KOPT-K1 (cell line): ENCODE results near the gene SGMS1.
"Not testable (repeated sequence)": the region's sequence is repeated elsewhere in the genome, so short reads cannot be mapped to it uniquely, and the experiment has no call there.

Experiments
- H3K27ac ChIP-seq: fragments of 200-600 bp; sonication (generic); 2 replicates; pipeline ENCODE4 v1.5.1; 2016; ENCODE audit warnings: antibody characterized with exemption, mild to moderate bottlenecking, low read depth, low read length; ENCODE audit not compliant: poor library complexity, severe bottlenecking
- H3K36me3 ChIP-seq: fragments of 200-600 bp; sonication (generic); 2 replicates; pipeline ENCODE4 v1.5.1; 2017; ENCODE audit warnings: antibody characterized with exemption, mild to moderate bottlenecking, low read length, moderate library complexity; ENCODE audit not compliant: insufficient read depth
- H3K9me3 ChIP-seq: fragments of 200-600 bp; sonication (generic); 2 replicates; pipeline ENCODE4 v1.5.1; 2017; ENCODE audit warnings: antibody characterized with exemption, low read length, mild to moderate bottlenecking; ENCODE audit not compliant: insufficient read depth, poor library complexity, severe bottlenecking

The SGMS1 gene

GRCh38 chr10:50552308-50552707 is 71.4 kb downstream of the SGMS1 start:
- peaks cover 3% of the 10 kb centered on the region for H3K9me3 ChIP-seq
- H3K36me3 ChIP-seq = no peaks in the 10 kb centered on the region
- no peak overlapping the region for H3K27ac ChIP-seq

DNA sequence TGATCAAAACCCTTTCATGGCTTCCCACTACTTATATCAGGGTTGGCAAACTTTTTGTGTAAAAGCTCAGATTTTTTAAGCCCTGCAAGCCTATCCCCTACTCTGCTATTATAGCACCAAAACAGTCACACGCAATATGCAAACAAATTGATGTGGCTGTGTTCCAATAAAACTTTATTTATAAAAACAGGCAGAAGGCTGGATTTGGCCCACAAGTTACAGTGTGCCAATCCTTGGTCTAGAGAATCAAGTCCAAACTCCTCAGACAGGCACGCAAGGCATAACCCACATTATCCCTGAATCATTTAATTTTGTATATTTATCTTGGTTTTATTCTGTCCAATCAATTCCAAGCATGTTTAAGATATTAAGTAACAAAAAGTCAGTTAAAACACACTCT is 71.9 kb downstream of the SGMS1 start:
- Histone ChIP-seq H3K27ac (no peak overlapping the region), H3K36me3 (no peaks in the 10 kb centered on the region), H3K9me3 (peaks cover 3% of the 10 kb centered on the region)

DNA sequence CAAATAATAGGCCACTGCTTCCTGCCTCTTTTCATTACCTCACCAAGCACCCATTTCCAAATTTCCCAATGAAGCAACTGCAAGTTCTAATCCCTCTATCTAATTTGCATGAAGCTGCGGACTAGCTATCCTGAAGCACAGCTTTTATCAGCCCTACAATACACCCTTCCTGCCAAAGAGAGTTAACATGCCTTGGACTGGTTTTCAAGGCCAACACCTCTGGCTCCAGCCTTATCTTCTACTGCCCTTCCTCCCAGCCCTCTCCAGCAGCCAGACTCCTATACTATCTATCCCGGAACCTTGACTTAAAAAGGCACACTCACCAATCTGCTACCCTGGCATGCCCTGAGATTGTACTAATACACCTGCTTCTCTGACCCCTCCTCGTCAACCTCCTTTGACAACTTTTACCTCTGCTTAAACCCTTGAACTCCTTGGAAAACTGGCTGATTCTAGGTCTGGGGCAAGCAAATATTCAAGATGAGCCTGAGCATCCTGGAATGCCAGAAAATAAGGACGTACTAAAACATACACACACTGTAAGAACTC is 73.4 kb downstream of the SGMS1 start:
- Histone ChIP-seq H3K36me3 (no peaks in the 10 kb centered on the region), H3K9me3 (peaks cover 3% of the 10 kb centered on the region), H3K27ac (no peak overlapping the region)

GRCh38 chr10:50549186-50549585 is 74.6 kb downstream of the SGMS1 start:
- not testable (repeated sequence) for H3K27ac ChIP-seq, H3K9me3 ChIP-seq, H3K36me3 ChIP-seq

- not testable (repeated sequence) for H3K36me3 ChIP-seq, H3K9me3 ChIP-seq, H3K27ac ChIP-seq
Observed at GRCh38 chr10:50548481-50548880, 75.3 kb downstream of the SGMS1 start.

- H3K27ac ChIP-seq, H3K9me3 ChIP-seq, H3K36me3 ChIP-seq: not testable (repeated sequence)
Observed at GRCh38 chr10:50546287-50546686, 77.5 kb downstream of the SGMS1 start.

DNA sequence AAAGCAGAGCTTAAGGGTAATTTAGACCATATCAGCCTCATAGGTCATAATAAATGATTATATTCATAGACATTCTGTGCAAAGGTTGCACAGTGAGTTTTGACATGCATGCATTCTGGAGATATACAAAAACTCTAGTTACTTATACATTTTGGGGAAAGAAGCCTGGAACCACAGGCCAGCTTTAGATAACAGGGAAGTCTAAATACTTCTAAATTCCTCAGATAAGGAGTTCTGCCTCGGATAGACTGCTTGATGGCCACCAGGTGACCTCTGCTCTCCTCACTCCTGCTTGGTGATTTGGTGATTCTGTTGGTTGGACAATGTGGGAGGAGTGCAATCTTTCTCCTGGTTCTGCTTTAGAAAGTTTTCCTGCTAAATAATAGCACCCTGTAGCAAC is 77.9 kb downstream of the SGMS1 start:
- Histone ChIP-seq H3K36me3 (no peaks in the 10 kb centered on the region), H3K27ac (no peak overlapping the region), H3K9me3 (peaks cover 3% of the 10 kb centered on the region)

DNA sequence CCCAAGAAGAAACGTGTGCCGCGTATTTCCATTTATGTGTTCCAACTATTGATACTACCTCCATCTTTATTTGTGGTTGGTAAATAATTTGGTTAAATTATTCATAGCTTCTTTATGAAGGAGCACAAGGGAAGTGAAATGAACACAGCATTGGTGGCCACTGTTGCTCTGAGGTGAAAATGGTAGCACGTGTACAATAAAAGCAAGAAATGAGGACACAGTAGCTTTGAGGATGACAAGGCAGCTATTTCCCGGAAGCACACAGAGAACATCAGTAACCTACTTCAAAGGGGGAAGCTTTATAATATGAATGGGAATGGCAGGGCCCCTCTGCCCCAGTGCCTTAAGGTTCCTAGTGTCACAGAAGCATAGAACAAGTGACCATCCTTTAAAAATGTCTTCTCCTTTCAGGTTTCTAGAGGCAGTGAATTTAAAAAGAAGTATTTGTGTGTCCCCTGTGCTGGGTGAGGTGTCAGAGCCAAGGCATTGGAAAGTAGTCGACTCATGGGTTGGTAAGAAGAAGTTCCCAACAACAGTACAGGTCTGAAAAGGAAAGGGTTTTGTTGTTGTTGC is 78.8 kb downstream of the SGMS1 start:
- H3K9me3 ChIP-seq = peaks cover 3% of the 10 kb centered on the region
- no peak overlapping the region for H3K27ac ChIP-seq
- no peaks in the 10 kb centered on the region for H3K36me3 ChIP-seq

GRCh38 chr10:50544095-50544856 is 79.5 kb downstream of the SGMS1 start:
- H3K36me3 ChIP-seq = no peaks in the 10 kb centered on the region
- no peak overlapping the region for H3K27ac ChIP-seq
- peaks cover 3% of the 10 kb centered on the region for H3K9me3 ChIP-seq

GRCh38 chr10:50542871-50543270 is 80.9 kb downstream of the SGMS1 start:
- no peak overlapping the region for H3K27ac ChIP-seq

GRCh38 chr10:50541921-50542320 is 81.8 kb downstream of the SGMS1 start:
- Histone ChIP-seq H3K36me3 (no peaks in the 10 kb centered on the region), H3K27ac (no peak overlapping the region), H3K9me3 (no peaks in the 10 kb centered on the region)

More at GRCh38 chr10:50542871-50543270, 80.9 kb downstream of the SGMS1 start:
- Histone ChIP-seq H3K36me3 (no peaks in the 10 kb centered on the region), H3K9me3 (peaks cover 3% of the 10 kb centered on the region)

DNA sequence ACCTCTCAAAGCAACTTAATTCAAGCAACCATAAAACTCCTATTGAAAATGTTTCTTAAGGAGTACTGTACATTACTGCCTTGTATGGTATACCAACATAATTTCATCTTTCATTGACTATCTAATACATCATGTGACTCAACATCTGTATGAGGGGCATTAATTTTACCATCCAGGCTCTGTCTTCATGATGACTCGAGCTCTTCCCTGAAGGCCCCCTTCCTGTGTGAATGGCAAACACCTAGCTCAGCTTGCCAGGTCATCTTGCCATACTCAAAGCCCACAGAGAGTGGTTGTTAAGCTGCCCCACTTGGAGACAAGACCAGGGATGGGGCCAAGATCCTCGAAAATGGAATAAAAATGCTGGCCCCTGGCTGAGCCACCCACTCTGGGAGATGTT is 82.4 kb downstream of the SGMS1 start:
- Histone ChIP-seq H3K36me3 (no peaks in the 10 kb centered on the region), H3K9me3 (no peaks in the 10 kb centered on the region), H3K27ac (no peak overlapping the region)

DNA sequence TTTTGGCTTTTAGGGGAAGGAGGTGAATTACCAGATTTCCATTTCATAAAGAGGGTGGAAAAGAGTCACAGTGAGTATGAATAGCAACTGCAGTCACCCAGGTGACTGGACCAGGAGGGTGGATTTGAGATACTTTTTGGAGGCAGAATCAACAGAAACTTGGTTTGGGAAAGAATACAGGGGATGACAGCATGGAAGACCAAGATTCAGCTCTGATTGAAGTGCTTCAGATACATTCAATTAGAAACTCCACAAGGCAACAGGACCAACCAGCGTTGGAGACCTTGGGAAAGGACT is 83.0 kb downstream of the SGMS1 start:
- no peaks in the 10 kb centered on the region for H3K36me3 ChIP-seq
- H3K27ac ChIP-seq = no peak overlapping the region
- H3K9me3 ChIP-seq = no peaks in the 10 kb centered on the region

GRCh38 chr10:50540069-50540825 is 83.5 kb downstream of the SGMS1 start:
- Histone ChIP-seq H3K9me3 (no peaks in the 10 kb centered on the region), H3K27ac (no peak overlapping the region), H3K36me3 (no peaks in the 10 kb centered on the region)

GRCh38 chr10:50538555-50539398 is 85.0 kb downstream of the SGMS1 start:
- no peaks in the 10 kb centered on the region for H3K9me3 ChIP-seq
- H3K36me3 ChIP-seq = no peaks in the 10 kb centered on the region
- no peak overlapping the region for H3K27ac ChIP-seq
